ENCODE results near the gene CEACAM6. TPM values are rescaled to one million over a fixed set of nuclear protein-coding genes. Genes with fewer than 3 reads are reported as not detected.

The CEACAM6 gene
- total and polyA plus RNA-seq, 2 of the 13 experiments (the other 11 are each of a cell fraction or from before 2014, with no cell fraction given): not detected

DNA sequence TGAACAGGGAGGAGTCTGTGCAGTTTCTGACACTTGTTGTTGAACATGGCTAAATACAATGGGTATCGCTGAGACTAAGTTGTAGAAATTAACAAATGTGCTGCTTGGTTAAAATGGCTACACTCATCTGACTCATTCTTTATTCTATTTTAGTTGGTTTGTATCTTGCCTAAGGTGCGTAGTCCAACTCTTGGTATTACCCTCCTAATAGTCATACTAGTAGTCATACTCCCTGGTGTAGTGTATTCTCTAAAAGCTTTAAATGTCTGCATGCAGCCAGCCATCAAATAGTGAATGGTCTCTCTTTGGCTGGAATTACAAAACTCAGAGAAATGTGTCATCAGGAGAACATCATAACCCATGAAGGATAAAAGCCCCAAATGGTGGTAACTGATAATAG lies 16.1 kb downstream of the CEACAM6 start:
- CTCF ChIA-PET (ENCODE audit: low intra/inter-chr PET ratio, low total read pairs): no interaction called here
- intact Hi-C loops (cut with micrococcal nuclease; ENCODE audit: unreplicated experiment): no loop called here
- Histone ChIP-seq H3K79me2 (ENCODE audit: insufficient read depth, low read length) (no peaks in the 10 kb centered on the region), H3K27ac (ENCODE audit: extremely low read length, insufficient read depth, low read length) (no peak overlapping the region), H3K9ac (ENCODE audit: insufficient read depth, low read depth, low read length) (no peak overlapping the region), H3K4me2 (ENCODE audit: low read depth, low read length) (no peak overlapping the region), H3K36me3 (replicated peaks in 1 of 2; ENCODE audit: control insufficient read depth in 1 of 2, insufficient read depth in 2 of 2, low read length in 2 of 2) (no peaks in the 10 kb centered on the region), H3K4me3 (replicated peaks in 1 of 3; ENCODE audit: insufficient read depth in 1 of 3, low read depth in 2 of 3, low read length in 3 of 3) (no peak overlapping the region), H3K9me3 (ENCODE audit: low read length) (no peaks in the 10 kb centered on the region), H2AFZ (ENCODE audit: low read length) (no peak overlapping the region), H3K27me3 (ENCODE audit: control insufficient read depth in 1 of 2, insufficient read depth in 2 of 2, low read length in 2 of 2) (peaks cover 0 to 8% of the 10 kb centered on the region in 2 experiments; a peak in 2 of 5 replicates), H3K4me1 (ENCODE audit: insufficient read depth, low read length) (no peaks in the 10 kb centered on the region), H4K20me1 (ENCODE audit: insufficient read depth, low read length) (no peaks in the 10 kb centered on the region)
- ATAC-seq: no peak
- FAIRE-seq: no peak
- DNase-seq (ENCODE audit: low spot score): no peak
- 48% methylated on average over 2 of the region's 2 CpGs for WGBS (ENCODE audit: low lambda C conversion rate)
- POLR2A ChIA-PET: no interaction called here
- in situ Hi-C loops (cut with HindIII; ENCODE audit: extremely low pct_ligation_motif_present, low pct_unique_long_range_greater_than_20kb): no loop called here
- no TSS peak for BruUV-seq (replicated peaks)
- TF ChIP-seq SNAPC4 (CRISPR knock-in tag; IDR thresholded peaks at IDR 0.05) (no peak), NCOA2 (CRISPR knock-in tag; IDR thresholded peaks at IDR 0.05) (no peak), SNAPC5 (CRISPR knock-in tag; IDR thresholded peaks at IDR 0.05; ENCODE audit: borderline replicate concordance) (no peak), AFF4 (CRISPR knock-in tag; IDR thresholded peaks at IDR 0.05) (no peak), KAT7 (CRISPR knock-in tag; IDR thresholded peaks at IDR 0.05; ENCODE audit: borderline replicate concordance) (no peak), ZNF160 (CRISPR knock-in tag; IDR thresholded peaks at IDR 0.05) (no peak), U2AF2 (IDR thresholded peaks at IDR 0.05; ENCODE audit: low read depth, low read length) (no peak), XRCC5 (optimal IDR thresholded peaks at IDR 0.05; ENCODE audit: low read length) (no peak), ZNF841 (CRISPR knock-in tag; IDR thresholded peaks at IDR 0.05; ENCODE audit: borderline replicate concordance) (no peak), RAD51 (IDR thresholded peaks at IDR 0.05; ENCODE audit: borderline replicate concordance) (no peak), ZKSCAN5 (CRISPR knock-in tag; IDR thresholded peaks at IDR 0.05) (no peak), ZNF382 (CRISPR knock-in tag; IDR thresholded peaks at IDR 0.05; ENCODE audit: borderline replicate concordance) (no peak), CSRNP1 (CRISPR knock-in tag; IDR thresholded peaks at IDR 0.05) (no peak)
